GM12892 (cell line): ENCODE measurements around the gene TSPYL6.
"Not testable (repeated sequence)": the region's sequence is repeated elsewhere in the genome, so short reads cannot be mapped to it uniquely, and the experiment has no call there.

ENCODE experiments used
- DNase-seq: peaks from one replicate; pipeline ENCODE4 v3.0.0; 2011; ENCODE audit not compliant: insufficient read length
- FAIRE-seq: peaks from 2 replicates; lab custom pipeline; 2011; peaks lifted over from hg19 to GRCh38; lab: Jason Lieb, UNC
- POLR2A ChIP-seq: IDR thresholded peaks from 2 replicates; pipeline ENCODE4 v1.6.1; 2011; ENCODE audit warnings: low read depth, low read length, control low read depth
- POLR2AphosphoS5 ChIP-seq: IDR thresholded peaks from 2 replicates; pipeline ENCODE4 v1.6.1; 2011; ENCODE audit warnings: low read depth, low read length, control low read depth
- TAF1 ChIP-seq: IDR thresholded peaks from 2 replicates; pipeline ENCODE4 v1.6.1; 2011; ENCODE audit warnings: low read depth, mild to moderate bottlenecking, control low read depth, low read length, borderline replicate concordance

Gene TSPYL6

GRCh38 chr2:54271843-54272627 lies 16.0 kb upstream of the TSPYL6 start:
- TF ChIP-seq POLR2A (no peak), POLR2AphosphoS5 (no peak), TAF1 (no peak)
- FAIRE-seq = peak; percentile 86
- no peak for DNase-seq

DNA sequence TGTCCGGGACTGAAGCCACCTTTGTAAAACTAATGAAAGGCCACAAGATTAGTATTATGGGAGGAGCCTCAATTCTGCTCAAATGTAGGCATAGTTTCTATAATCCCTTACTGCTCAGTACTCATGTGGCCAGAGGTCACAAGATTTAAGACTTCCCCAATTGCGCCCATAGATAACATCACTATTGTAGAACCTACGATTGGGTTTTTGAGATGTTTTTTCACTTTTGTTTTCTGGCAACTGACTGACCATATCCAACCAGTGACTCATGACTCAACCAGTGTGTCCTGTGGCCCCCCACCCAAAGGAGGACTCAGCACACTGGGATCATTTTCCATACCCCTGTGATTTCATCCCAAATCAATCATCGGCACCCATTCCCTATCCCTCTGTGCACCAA lies 15.2 kb upstream of the TSPYL6 start:
- FAIRE-seq (no peak), DNase-seq (no peak)
- TF ChIP-seq POLR2A (no peak), POLR2AphosphoS5 (no peak), TAF1 (no peak)

DNA sequence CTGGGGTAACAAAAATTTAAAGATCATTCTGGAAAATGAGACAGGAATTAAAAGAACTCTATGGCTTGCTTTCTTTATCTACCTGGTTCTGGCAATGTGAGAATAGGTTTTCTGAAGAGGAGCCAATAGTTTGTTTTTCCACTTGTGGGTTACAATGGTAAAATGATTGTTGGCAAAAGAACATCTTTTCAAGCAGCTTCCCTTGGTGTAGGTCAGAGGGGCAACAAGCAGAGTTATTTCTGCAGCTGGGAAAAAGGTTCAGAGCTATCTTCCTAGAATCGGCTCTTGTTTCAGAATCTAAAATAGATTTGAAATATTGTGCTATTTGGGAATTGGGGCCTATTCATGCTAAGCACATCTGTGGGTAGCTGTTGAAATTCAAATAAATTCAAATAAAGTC lies 11.5 kb upstream of the TSPYL6 start:
- TF ChIP-seq POLR2A (no peak), POLR2AphosphoS5 (no peak), TAF1 (no peak)
- DNase-seq (no peak), FAIRE-seq (no peak)

- not testable (repeated sequence) for FAIRE-seq, DNase-seq
Measured at GRCh38 chr2:54265081-54265480, 9.1 kb upstream of the TSPYL6 start.

DNA sequence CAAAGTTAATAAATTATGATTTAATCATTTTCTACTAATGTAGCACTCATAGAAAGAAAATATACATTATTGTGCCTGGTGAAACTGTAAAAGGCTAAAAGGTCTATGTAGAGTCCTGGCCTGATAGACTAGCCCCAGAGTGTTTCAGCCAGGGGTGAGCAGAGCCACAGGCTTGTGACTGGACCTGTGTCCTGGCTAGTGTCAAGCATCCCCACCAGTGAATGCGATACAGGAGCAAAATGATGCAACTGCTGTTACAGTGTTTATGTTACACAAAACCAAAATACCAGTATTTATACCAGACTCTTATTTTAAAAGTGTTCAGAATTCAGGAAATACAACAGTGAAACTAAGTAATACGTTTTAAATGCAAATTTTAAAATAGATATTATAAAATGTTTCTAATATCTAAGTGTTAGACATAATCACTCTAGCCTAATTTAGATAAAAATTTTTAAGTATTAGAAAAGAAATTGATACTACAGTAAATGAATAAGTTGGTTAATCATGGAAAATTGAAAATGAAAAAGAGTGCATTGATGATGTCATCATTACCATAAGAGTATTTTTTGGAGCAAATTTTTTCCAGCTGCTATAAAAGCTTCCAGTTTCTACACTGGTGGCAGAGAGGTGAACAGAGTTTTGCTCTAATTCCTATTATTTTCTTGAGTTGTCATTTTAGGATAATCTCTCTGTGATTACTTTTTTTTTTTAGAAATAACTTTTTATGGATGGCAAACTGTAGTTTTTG lies 6.2 kb upstream of the TSPYL6 start:
- DNase-seq = no peak
- FAIRE-seq = no peak
- TF ChIP-seq POLR2AphosphoS5 (no peak), TAF1 (no peak), POLR2A (no peak)

- no peak for TF ChIP-seq POLR2A
- no peak for TF ChIP-seq POLR2AphosphoS5
- no peak for TF ChIP-seq TAF1
- DNase-seq (no peak), FAIRE-seq (no peak)
Measured at GRCh38 chr2:54261537-54261936, 5.5 kb upstream of the TSPYL6 start.

DNA sequence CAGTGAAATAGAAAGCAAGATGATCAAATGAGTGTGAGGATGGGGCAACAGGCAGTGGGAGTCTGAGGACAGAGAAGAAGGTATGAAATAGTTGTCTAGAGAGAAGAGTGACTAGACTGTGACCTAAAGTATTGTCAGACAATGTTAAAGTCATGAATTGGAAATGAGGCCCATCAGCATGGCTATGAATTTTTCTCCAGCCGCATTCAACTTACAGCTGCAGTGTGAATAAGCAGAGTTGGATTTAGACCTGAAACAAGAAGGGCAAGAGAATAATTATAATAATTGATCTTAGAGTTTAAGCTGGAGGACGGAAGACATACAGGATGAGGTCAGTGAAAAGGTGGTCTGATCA lies 4.2 kb upstream of the TSPYL6 start:
- FAIRE-seq (no peak), DNase-seq (no peak)
- no peak for TF ChIP-seq TAF1
- TF ChIP-seq POLR2A = no peak
- TF ChIP-seq POLR2AphosphoS5 = no peak

- DNase-seq (no peak), FAIRE-seq (no peak)
- TF ChIP-seq POLR2A = no peak
- no peak for TF ChIP-seq POLR2AphosphoS5
- TF ChIP-seq TAF1 = no peak
Measured at GRCh38 chr2:54259413-54260240, 3.6 kb upstream of the TSPYL6 start.

DNA sequence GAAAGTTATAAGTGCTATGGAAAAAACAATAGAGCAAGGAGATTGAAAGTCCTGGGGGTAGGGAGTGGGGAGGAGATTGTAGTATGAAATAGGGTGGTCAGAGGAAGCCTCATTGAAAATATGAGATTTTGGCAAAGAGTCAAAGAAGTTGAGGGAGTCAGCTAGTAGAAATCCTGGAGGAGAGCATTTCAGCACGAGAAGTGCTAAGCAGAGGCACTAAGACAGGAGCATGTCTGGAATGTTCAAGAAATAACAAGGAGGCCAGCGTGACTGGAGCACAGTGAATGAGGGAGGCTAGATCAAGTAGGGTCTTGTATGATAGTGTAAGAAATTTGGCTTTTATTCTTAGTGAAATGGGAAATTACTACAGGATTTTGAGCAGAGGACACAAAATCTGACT lies 2.1 kb upstream of the TSPYL6 start:
- FAIRE-seq (no peak), DNase-seq (no peak)
- TF ChIP-seq POLR2A = no peak
- no peak for TF ChIP-seq TAF1
- TF ChIP-seq POLR2AphosphoS5 = no peak

- TF ChIP-seq TAF1 (no peak), POLR2AphosphoS5 (no peak), POLR2A (no peak)
- no peak for FAIRE-seq
- no peak for DNase-seq
Measured at GRCh38 chr2:54255230-54256090, 569 bp downstream of the TSPYL6 start.

DNA sequence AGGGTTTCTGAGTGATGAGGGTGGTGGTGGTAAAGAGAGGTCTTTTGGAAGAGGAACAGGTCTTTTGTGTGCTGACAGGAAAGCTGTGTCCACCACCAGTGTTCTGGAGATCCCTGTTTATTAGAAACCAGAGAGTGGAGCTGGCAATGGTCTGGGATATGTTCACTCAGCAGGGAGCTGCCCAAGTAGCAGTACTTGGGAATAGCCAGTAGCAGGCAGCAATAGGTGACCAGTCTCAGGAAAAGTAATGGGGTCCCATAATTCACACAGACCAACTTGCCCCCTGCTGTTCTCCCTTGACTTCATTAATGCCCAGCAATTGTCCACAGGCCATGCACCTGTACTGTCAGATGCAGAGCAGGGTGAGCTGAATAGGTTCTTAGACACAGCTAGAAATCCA lies 1.8 kb downstream of the TSPYL6 start:
- no peak for TF ChIP-seq POLR2AphosphoS5
- TF ChIP-seq TAF1 = no peak
- TF ChIP-seq POLR2A = no peak
- FAIRE-seq = no peak
- DNase-seq = no peak
